Measurements from ENCODE around the gene PPP3CA.

Gene PPP3CA

GRCh38 chr4:101331017-101331416 lies 16.3 kb downstream of the PPP3CA start:
- DNase-seq (ENCODE audit: low read depth in 2 of 2) = no peak

- DNase-seq (ENCODE audit: low read depth in 2 of 2) = no peak
Measured at GRCh38 chr4:101329592-101329991, 17.7 kb downstream of the PPP3CA start.

GRCh38 chr4:101328063-101328602 lies 19.2 kb downstream of the PPP3CA start:
- DNase-seq (ENCODE audit: low read depth in 2 of 2) = no peak

DNA sequence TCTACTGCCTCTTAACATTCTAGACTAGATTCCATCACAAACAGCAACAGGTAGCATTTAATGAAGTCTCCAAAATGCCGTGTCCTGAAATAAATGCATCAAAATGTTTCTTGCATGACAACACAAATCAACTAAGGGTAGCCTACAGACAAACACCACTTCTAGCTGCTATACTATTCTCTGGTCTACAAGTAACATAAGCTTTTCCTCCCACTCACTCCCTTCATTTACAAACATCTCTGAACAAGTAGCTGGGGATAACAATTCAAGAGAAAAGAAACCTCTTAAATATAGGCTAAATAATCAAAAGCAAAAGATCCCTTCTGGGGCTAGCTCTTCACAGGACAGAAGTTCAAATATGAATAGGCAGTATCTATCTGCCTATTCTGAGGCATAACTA lies 20.8 kb downstream of the PPP3CA start:
- no peak for DNase-seq (ENCODE audit: low read depth in 2 of 2)

DNA sequence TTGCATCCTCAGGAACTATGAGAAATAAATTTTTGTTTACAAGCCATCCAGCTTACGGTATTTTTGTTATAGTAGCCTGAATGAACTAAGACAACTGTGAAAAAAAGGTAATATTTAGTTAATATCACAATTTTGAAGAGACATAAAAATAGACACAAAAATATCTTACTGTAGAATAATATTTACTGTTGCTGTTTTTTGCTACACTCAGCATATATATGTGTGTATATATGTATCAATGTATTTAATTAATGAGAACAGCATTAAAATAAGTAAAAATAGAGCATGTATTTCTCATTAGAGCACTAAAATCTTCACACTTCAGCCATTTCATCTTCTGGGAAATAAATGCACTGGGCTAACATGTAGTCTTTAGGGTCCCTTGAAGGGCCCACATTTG lies 24.6 kb downstream of the PPP3CA start:
- no peak for DNase-seq (ENCODE audit: low read depth in 2 of 2)

DNA sequence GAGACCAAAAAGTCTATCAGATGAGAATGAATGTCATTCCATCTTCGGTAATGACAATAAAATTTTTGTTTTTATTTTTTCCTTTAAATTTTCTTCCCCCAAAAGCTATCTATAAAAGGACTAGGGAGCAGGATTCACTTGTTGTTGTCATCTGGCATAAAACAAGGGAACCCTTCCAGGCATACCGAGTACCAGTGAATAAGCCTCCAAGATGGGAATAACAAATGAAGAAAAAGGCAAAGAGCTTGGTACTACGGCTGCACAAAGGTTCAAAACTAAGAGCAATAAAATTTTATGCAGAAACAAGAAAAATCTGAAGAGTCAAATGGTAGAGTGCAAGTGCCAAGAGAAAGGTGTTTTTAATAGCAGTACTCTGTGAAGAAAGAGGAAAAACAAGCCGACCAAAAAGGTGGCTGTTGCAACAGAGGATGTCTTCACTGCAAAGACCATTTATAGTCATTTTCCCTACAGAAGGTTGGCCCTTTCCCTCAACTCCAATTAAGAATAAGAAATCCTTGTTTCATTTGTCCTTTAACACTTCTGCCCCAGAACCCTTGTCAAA lies 25.8 kb downstream of the PPP3CA start:
- no peak for DNase-seq (ENCODE audit: low read depth in 2 of 2)

DNA sequence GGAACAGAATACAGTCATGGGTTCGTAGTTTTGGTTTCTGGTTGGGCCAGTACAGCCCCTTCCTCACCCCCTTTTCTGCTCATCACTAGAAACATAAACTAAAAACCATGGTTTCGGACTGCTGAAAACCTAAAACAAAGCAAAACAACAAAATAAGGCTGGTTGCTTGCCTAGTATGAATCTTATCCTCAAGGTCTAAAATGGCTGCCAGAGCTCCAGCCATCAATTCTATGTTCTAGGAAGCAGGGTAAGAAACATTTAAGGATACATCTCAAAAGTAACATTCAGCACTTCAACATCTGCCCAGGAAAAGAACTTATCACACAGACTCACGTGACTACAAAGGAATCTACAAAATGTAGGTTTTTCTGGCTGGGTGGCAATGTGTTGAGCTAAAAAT lies 31.5 kb downstream of the PPP3CA start:
- DNase-seq (ENCODE audit: low read depth in 2 of 2) = no peak

GRCh38 chr4:101315041-101315440 lies 32.3 kb downstream of the PPP3CA start:
- no peak for DNase-seq (ENCODE audit: low read depth in 2 of 2)

DNA sequence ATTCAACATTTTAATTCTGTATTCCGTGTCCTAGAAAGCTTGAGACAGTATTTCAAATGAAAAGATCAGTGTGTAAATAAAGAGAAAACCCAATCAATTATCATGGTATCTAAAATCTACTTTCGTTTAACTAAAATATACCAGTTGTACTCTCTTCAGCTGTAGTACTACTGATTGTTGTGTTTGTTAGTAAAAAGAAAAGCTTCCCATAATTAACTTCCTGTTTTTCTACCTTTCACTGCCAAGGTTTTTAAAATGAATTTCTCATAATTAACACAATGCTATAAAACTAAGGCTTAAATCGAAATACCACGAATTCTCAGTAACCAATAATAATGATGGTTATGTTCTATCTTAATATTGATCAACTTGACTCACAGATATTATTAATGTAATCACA lies 37.4 kb downstream of the PPP3CA start:
- no peak for DNase-seq (ENCODE audit: low read depth in 2 of 2)

- no peak for DNase-seq (ENCODE audit: low read depth in 2 of 2)
Measured at GRCh38 chr4:101307899-101308298, 39.4 kb downstream of the PPP3CA start.

- no peak for DNase-seq (ENCODE audit: low read depth in 2 of 2)
Measured at GRCh38 chr4:101306764-101307615, 40.3 kb downstream of the PPP3CA start.

DNA sequence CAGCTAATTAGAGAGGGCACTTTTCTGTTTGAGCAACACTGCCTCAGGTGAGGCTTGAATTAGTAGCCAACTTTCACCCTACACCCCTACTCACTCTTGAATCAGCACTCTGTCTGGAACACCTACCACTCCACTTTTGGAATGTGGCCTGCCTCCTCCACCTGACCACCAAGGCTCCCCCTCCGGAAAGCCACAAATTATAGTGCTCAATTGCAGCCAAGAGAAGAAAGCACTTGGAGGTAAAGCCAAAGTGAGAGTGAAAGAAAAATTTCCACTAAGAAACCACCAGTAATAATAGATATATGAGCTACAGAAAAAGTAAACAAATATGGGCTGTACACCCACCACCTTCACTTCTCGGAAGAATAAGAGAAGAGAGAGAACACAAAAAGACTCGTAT lies 41.1 kb downstream of the PPP3CA start:
- no peak for DNase-seq (ENCODE audit: low read depth in 2 of 2)

DNA sequence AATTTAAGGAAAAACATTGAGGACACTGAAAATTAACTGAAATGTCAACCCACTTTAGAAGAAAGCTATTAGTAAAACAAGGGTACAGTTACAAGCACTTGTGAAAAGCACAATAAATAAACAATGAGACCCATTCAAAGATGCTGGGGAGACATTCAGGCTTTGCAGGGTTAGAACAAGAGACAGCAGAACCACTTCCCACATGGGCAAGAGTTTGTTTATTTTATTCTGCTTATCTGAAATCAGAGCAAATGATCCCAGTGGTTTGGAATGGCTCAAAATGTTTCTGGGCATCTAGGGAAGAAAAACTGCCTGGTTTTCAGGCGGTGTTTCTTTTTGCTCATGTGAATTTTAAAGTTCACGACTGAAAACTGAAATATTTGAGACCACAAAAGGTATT lies 42.4 kb downstream of the PPP3CA start:
- no peak for DNase-seq (ENCODE audit: low read depth in 2 of 2)

DNA sequence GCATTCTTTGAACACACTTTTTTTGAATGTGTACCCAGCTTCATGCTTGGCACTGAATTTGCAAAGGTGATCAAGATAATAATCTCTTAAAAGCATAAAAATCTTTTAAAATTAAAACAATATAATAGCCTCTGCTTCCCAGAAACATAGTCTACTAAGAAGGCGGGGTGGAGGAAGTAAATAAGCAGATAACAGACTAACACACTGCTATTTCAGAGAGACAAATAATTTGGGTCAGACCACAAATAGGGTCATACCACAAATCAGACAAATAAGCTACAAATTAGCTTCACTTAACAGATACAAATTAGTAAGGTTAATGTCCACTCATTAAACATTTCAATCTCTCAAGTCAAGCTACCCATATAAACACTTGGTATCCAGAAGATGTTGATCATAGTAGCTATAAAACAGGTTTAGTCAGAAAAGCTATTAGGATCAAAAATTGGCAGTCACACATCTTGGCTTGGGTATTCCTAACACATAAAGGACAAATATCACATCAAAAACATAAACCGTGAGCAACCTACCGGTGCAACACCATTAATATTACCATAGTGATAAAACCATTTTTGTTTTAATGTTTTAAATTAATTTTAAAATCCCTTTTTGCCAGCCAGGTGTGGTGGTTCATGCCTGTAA lies 47.3 kb downstream of the PPP3CA start:
- no peak for DNase-seq (ENCODE audit: low read depth in 2 of 2)

- no peak for DNase-seq (ENCODE audit: low read depth in 2 of 2)
Measured at GRCh38 chr4:101299021-101299420, 48.3 kb downstream of the PPP3CA start.

DNA sequence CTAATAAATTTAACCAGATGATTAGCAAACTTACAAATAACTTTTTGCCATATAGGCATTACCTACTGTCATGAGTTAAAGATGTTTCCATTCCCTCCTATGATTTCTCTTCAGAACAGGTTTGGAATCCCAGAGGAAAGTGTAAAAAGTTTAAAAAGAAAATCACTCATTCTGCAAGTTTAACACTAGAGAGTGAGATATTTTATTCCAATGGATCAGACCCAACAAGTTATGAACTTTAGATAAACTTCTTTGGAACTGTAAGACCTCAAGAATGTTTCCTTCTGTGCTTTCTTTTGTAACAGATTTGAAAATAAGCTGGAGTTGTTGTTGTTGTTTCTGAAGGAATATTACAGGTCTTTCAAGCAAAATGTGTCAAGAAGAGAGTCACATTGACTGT lies 51.6 kb downstream of the PPP3CA start:
- DNase-seq (ENCODE audit: low read depth in 2 of 2) = no peak

GRCh38 chr4:101294597-101294996 lies 52.7 kb downstream of the PPP3CA start:
- no peak for DNase-seq (ENCODE audit: low read depth in 2 of 2)

DNA sequence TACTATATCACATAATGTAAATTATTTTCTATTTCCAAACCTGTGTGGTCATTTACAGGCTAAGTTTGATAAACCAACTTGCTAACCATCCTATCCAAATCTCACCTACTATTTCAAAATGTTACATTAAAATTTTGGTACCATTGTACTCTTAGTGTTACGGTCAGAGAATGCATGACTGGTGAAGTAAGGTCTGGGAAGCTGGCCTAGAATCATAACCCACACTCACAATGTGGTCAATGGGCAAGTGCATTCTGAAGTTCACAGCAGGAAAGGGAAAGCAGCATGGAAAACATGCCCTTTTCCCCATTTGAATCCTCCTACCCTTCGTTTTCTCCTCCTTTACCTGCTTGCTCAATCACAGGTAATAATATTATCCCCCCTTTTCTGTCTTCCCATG lies 54.4 kb downstream of the PPP3CA start:
- DNase-seq (ENCODE audit: low read depth in 2 of 2) = no peak

- DNase-seq (ENCODE audit: low read depth in 2 of 2) = no peak
Measured at GRCh38 chr4:101292214-101292613, 55.1 kb downstream of the PPP3CA start.

DNA sequence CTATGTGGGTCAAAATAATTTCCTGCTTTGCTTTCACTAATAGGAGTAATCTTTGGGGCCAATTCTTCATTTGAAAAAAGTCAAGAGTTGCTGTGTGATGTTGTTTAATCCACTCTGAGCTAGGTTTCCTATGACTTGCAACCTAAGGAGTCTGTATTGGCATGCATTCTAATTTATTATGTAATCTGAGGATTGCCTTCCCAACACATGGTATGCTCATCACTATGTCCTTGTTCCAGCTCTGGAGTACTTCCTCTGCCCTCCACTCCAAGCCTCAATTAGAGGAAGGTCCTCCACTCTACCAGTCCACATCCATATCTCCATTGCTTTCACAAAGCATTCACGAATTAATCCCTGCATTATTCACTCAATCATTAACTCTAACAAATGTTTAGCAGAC lies 56.1 kb downstream of the PPP3CA start:
- DNase-seq (ENCODE audit: low read depth in 2 of 2) = no peak

DNA sequence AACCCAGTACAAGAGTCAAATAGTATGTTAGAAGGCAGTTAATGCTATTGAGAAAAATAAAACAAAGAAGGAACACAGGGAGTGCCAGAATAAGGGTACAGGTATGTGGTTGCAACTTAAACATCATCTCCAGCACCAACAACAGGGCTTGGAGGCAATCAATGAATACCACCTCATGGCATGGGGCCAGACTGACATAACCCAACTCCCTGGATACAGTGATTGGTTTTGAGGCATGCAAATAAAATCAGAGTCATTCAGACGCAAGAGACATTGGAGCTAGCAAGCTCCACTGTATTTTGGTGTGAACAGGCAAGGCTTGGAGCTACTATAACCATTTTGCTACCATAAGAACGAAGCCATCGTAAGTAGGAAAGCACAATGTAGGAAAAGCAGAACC lies 56.7 kb downstream of the PPP3CA start:
- no peak for DNase-seq (ENCODE audit: low read depth in 2 of 2)

DNA sequence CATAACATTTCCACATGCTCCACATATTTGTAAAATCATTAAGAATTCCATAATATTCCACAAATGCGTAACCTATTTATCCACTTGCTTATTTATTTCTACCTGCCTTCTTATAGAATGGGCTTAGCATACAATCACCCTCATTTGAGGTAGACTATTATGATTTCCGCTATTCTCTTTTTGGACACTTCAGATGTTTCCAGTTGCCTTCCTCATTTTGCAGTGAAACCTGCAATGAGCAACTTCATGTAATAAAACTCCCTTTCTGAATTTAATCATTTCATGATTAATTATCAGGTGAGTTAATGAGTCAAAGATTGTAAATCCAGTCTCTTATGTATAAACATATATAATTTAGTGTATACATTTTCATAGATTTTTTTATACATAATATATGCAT lies 58.0 kb downstream of the PPP3CA start:
- DNase-seq (ENCODE audit: low read depth in 2 of 2) = no peak

All from stimulated activated CD8-positive, alpha-beta memory T cell treated with anti-CD3 and anti-CD28 coated beads, Interleukin-15, amount 100 ng/mL, for 4 hours (primary cell).